ENCODE results near the gene SETBP1.

SETBP1 gene

DNA sequence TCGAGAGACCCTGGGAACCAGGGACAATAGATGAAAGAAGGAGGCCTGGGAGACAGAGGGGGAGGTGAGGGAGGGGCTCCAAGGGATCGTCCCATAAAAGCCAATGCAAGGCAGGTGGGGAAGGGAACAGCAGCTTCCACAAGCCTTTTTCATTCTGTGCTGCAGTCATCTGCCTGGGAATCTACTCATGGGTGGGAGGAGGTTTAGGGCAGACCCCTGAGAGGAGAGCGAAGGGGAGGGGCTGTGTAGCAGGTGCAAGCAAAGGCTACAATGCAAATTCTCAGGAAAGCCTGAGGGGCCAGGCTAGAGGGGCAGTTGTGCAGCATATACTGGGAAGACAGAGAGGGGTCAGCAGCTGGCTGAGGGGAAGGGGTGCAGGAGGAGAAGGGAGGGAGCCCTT, 135.4 kb downstream of the SETBP1 start:
- DNase-seq (ENCODE audit: low read depth in 3 of 3) = no peak

- no peak for DNase-seq (ENCODE audit: low read depth in 3 of 3)
Observed at GRCh38 chr18:44816477-44816876, 135.8 kb downstream of the SETBP1 start.

DNA sequence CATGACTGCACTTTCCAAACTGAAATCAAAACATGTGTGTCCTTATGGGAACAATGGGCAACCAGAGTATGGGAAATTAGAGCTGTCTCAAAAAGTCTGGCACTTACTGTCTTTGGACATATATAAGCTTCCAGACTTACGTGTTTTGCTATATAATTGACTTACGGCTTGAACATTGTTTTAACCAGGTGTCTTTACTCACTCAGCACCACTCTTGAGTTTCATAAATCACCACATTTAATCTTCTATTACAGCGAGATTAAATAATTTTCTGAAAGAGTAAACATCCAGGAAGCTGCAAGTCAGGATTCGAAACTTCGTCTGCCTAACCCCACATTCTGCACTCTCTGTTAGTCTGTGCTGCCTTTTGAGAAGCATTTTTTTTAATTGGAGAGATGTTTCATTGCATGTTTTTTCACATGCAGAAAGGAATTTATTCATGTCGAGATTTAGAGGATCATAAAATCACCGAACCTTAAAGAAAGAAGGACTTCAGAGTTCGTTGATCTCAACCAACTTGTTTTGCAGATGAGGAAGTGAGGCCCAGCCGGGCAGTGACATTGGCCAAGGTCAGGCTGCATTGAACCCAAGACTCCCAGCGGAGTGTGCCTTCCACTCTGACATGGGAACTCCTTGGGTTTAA, 137.3 kb downstream of the SETBP1 start:
- DNase-seq (ENCODE audit: low read depth in 3 of 3) = no peak

- no peak for DNase-seq (ENCODE audit: low read depth in 3 of 3)
Observed at GRCh38 chr18:44818668-44819403, 138.1 kb downstream of the SETBP1 start.

DNA sequence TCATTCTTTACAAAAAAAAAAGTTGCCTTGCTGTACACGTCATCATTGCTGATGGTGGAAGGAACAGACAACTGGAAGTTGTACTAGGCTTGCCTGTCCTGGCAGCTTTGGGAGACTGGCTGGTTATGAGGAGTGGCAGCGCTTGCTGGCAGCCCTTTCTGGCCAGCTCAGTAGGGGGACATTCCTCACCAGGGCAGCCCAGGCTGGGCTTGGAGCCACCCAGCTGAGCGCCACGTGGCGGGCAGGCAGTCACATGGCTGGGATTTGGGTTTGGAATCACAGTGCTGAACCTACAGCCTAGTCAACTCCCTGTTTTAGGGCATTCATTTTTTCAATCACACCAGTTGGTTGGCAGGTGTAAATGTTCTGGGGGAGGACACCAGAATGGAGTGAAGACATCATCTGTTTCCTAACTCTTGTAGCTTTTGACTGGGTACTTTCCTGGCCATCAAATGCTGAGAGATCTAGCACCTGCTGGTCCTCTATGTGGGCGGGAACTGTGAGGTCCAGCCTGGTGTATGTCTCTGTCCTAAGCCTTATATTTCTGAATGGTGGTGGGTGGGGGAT, 139.3 kb downstream of the SETBP1 start:
- DNase-seq (ENCODE audit: low read depth in 3 of 3) = no peak

DNA sequence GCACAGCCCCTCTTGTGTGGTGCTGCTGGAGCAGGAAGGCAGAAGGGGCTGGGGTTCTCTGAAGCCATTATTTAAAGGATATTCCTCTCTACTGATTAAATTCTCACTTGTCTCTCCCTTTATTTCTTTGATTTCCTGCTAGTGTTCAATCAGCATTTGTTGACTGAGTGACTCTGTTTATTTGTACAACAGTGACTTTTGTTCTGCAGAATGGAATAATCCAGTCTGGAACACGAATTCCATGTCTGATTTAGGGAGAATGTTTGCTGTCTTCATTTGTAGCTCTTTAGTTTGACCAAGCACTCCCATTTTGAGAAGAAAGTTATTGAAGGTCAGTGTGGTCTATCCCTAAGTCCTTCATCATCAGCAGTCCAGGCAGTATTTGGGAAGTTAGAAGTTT, 141.2 kb downstream of the SETBP1 start:
- DNase-seq (ENCODE audit: low read depth in 3 of 3) = no peak

GRCh38 chr18:44823286-44823685, 142.6 kb downstream of the SETBP1 start:
- DNase-seq (ENCODE audit: low read depth in 3 of 3) = no peak

GRCh38 chr18:44823782-44824181, 143.1 kb downstream of the SETBP1 start:
- no peak for DNase-seq (ENCODE audit: low read depth in 3 of 3)

DNA sequence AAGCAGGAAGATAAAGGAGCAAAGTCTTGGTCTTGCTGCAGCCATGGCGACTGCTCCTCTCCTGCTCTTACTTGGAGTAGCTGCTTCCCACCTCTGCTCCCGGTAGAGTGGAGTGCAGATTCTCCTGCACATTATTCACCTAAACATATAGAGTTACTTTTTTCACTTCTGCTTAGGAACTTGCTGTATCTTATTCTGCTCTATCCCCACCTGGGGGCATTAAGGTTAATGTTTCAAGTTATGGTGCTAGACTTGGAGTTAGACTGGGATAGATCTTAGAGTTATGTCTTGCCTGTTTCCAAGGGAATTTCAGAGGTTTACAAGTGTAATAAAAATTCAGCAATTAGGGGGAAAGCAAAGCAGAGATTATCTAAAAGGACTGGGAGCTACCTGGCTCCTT, 144.2 kb downstream of the SETBP1 start:
- DNase-seq (ENCODE audit: low read depth in 3 of 3) = no peak

DNA sequence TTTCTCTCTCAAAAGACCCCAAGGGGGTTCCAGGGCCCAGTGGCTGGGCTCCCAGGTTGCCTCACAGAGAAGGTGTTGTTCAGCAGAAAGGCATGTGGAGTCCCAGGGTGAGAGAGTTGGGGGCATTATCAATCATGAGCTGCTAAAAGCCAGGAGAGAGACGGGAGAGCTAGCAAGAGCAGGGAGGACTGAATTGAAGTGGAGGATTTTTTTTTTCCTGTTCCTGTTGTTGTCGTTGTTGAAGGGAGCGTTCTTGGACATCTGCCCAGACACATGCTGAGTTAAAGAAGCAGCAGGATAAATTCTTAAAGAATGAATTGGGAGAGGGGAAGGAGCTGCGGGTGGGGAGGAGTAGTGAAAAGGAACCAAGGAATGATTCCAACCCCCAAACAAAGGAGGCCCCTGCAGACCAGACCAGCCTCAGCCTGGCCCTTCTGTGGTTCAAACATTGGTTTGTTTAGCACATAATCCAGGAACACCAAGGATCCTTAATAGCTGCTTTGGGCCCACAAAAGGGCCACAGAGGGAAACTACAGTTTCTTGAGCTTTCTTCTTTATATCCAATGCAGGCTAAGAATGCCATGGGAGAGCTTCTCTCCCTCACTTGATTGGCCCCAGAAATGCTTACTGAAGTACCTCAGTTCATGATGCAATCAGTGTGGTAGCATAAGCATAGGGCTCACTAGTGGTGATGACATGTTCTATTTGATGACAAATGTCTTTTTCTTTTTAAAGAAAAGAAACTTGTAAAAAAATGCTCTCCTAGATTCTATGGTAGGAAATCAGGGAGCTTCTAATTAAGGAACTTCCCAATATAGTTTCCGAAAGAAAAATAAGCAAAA, 146.0 kb downstream of the SETBP1 start:
- DNase-seq (ENCODE audit: low read depth in 3 of 3) = no peak

DNA sequence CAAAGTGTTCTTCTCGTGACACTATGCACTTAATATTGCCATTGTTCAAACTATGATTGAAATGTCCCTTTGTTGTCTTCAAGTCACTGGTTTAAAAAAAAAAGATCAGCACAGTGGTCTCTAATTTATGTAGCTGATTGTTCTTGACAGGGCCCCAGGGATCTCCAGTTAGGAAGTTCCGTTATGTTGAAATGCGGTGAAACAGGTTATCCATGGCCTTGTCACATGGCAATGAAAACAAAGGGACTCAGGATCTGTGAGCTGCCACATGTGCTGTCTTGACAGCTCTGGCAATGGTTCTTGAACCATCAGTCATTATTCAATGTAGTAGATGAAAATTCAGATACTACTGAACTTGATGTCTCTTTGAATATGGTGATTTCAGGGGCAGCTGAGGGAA, 147.4 kb downstream of the SETBP1 start:
- no peak for DNase-seq (ENCODE audit: low read depth in 3 of 3)

DNA sequence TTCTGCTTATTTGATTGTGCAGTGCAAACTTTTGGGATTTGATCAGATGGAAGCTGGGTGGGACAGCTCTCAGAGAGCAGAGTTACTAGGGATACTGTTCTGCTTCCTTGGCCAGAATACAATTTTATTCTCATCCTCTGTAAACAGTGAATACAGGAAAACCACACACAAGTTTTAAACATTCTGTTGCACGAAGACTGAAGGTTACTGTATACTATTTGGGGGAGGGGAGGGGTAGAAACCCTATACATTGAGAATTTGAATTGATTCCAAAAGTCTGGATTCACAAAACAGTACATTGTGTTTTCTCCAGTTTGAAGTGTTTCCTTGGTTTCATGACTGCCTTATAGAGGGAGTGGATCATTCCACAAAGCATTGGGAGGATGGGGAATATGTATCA, 149.9 kb downstream of the SETBP1 start:
- DNase-seq (ENCODE audit: low read depth in 3 of 3) = no peak

DNA sequence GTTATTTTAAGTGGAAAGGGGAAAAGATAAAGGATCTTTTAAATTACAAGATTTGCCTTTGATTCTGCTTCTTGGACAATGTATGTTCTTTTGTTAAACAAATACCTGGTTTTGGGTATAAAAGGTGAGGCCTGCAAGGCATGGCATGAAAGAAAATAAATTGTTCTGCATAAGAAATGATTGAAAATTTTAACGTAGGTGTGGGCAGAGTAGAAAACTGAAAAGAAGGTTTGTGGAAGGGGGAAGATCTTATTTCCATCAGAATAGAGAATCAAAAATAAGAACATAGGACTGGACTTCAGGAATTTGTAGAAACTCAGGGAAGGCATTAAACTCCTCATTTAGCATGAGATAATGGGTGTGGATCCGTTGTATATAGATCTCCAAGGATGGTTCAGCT, 153.1 kb downstream of the SETBP1 start:
- DNase-seq (ENCODE audit: low read depth in 3 of 3) = no peak

GRCh38 chr18:44834867-44835469, 154.3 kb downstream of the SETBP1 start:
- no peak for DNase-seq (ENCODE audit: low read depth in 3 of 3)

DNA sequence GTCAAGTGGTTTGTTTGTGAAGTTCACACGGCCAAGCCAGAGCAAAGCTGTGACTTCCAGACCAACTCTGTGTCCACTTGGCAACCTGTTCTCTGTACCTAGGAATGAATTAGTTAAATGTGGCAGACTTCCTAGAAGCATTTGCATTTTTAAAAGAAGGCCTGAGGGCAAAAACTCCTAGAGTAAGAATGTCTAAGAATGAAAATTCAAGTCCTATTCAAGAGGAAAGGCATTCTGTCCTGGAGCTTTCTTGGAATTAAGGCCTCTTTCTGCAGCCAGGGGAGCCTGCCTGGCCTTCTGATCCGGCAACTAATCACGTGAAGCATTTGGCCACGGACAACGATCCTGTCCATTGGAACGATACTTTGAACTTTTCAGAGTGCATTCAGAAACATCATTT, 155.0 kb downstream of the SETBP1 start:
- DNase-seq (ENCODE audit: low read depth in 3 of 3) = no peak

GRCh38 chr18:44836263-44836662, 155.6 kb downstream of the SETBP1 start:
- DNase-seq (ENCODE audit: low read depth in 3 of 3) = no peak

- no peak for DNase-seq (ENCODE audit: low read depth in 3 of 3)
Observed at GRCh38 chr18:44837482-44838180, 156.9 kb downstream of the SETBP1 start.

- peak; percentile 21 to 44 (median 37) for DNase-seq (ENCODE audit: low read depth in 3 of 3)
Observed at GRCh38 chr18:44838971-44839666, 158.4 kb downstream of the SETBP1 start.

GRCh38 chr18:44840058-44840790, 159.5 kb downstream of the SETBP1 start:
- DNase-seq (ENCODE audit: low read depth in 3 of 3) = no peak

DNA sequence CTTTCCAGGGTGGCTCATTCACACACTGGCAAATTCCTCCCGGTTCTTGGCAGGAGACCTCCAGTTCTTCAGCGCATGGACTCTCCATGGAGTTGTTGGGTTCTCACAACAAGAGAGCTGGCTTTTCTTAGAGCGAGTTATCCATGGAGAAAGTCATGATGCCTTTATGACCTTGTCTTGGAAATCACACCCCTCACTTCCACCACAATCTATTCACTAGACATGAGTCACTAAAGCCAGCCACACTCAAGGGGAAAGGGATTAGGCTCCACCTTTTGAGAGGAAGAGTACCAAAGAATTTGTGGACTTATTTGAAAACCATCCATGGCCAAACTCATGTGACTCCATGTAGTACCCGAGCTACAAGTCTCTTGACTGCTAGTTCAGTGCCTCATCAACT, 160.5 kb downstream of the SETBP1 start:
- no peak for DNase-seq (ENCODE audit: low read depth in 3 of 3)
